ENCODE measurements around the gene P2RY6.

- TF ChIP-seq GATA2 (IDR thresholded peaks at IDR 0.05; ENCODE audit: low read depth, low read length) (no peak), GATA3 (IDR thresholded peaks at IDR 0.05; ENCODE audit: low read depth, low read length) (no peak)
Observed at GRCh38 chr11:73318501-73319011, 46.4 kb downstream of the P2RY6 start.

Measured in SH-SY5Y (cell line).